EH (cell line): ENCODE results near the gene HYAL1.
"Not testable (repeated sequence)": the region's sequence is repeated elsewhere in the genome, so short reads cannot be mapped to it uniquely, and the experiment has no call there.

ENCODE experiments used
- DNase-seq: peaks from one replicate; pipeline ENCODE4 v3.0.0-alpha.2; 2015; ENCODE audit warnings: low read depth

Gene HYAL1

DNA sequence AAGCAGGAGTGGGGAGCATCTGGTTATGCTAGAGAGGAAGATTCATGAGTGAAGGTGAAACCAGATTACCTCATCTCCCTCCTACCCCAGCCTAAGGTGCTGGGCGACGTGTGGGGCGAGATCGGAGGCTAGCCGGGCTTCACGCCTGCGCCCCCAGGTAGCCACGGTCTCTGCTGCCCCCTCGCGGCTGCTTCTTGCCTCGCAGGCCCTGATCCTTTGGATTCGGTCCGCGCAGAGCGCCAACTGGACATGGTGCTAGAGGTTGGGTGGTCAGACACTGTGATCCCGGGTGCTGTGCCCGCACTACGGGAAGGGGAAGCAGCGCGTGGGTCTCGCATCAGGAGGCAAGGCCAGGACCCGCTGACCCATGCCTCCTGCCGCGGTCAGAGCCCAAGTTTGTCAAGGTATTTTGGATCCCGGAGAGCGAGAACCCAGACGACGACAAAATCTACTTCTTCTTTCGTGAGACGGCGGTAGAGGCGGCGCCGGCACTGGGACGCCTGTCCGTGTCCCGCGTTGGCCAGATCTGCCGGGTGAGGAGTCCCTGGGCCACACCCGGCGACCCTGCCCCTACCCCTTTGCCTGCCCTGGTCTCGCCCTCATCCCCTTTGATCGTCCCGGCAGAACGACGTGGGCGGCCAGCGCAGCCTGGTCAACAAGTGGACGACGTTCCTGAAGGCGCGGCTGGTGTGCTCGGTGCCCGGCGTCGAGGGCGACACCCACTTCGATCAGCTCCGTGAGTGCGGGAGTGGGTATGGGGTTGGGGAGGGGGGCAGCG, 30.3 kb downstream of the HYAL1 start:
- DNase-seq = peak; percentile 74

DNA sequence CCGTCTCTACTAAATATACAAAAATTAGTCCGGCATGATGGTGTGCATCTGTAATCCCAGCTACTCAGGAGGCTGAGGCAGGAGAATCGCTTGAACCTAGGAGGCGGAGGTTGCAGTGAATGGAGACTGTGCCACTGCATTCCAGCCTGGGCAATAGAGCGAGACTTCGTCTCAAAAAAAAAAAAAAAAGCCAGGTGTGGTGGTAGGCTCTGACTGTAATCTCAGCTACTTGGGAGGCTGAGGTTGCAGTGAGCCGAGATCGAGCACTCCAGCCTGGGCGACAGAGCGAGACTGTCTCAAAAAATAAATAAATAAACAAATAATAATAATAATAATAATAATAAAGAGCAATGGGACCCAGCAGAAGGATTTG, 30.9 kb downstream of the HYAL1 start:
- not testable (repeated sequence) for DNase-seq

- no peak for DNase-seq
Measured at GRCh38 chr3:50271314-50271936, 31.9 kb downstream of the HYAL1 start.

DNA sequence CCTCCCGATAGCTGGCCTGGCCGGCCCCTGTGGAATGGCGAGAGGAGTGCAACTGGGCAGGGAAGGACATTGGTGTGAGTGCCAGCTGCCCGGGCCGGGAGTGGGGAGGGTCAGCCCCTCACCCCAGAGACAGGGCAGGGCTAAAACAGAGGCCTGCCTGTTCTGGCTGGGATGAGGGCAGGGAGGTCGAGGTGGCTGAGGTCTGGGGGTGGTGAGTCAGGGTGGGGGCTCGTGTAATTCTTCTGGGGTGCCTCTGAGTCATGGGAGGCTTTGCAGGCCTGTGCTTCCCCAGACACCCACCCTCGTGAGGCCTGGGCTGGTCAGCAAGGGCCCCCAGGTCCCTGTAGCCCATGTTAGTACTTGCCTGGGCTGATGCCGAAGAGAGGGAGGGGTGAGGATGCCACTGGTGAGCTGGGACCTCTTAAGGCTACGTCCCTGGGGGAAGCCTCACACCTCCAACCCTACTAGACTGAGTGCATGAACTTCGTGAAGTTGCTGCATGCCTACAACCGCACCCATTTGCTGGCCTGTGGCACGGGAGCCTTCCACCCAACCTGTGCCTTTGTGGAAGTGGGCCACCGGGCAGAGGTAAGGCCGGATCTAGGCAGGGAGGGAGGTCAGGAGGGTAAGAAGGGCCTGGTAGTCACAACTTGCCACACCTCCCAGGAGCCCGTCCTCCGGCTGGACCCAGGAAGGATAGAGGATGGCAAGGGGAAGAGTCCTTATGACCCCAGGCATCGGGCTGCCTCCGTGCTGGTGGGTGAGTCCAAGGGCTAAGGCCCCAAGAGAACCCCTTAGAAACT, 32.8 kb downstream of the HYAL1 start:
- peak; percentile 39 for DNase-seq

GRCh38 chr3:50269977-50270413, 33.4 kb downstream of the HYAL1 start:
- peak; percentile 81 for DNase-seq

DNA sequence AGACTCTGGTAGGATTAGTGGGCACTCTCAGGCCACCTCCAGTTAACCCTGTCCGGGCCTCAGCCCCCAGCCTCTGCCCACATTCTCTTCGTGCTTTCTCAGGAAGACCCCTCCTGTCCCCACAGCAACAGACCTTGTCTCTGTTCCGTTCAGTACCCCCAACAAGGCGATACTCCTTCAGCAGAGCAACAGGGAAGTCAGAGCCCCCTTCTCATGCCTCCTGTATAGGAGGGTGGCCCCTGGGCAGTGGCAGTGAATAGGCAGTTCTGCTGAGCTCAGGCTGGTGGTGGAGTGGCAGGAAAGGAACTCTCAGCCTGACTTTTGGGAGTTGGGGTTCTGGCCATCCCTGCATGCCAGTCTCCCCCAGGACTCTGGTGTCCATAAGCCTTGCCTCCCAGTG, 33.9 kb downstream of the HYAL1 start:
- DNase-seq = no peak

DNA sequence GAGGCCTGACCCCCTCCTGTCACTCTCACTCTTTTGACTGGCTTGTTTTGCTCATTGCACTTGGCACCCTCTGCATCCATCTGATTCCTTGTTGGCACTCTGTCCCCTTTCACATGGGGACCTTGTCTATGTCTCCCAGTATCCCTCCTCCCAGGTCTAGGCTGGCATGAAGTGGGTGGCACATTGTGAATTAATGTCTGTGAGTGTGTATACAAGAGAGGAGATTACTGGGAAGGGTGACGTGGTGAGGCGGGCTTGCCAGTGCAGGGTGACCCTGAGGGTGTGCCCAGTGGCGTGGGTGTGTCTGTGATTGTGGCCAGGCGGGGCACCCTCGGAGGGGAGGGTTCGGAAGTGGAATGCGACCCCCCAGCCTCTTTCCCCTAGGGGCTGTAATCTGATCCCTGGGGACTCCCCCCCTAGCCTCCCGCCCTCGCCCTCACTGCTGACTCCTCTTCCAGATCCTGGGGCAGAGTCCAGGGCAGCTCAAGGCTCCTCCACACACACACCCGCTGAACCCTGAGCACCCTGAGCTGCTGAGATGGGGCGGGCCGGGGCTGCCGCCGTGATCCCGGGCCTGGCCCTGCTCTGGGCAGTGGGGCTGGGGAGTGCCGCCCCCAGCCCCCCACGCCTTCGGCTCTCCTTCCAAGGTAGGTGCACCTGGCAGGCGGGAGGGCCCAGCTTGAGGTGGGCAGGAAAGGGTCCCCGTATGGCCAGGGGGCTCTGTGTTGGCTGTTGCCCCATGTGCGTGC, 34.5 kb downstream of the HYAL1 start, which contains the start of gene SEMA3B:
TSS of gene SEMA3B (plus strand) at position 445 of the 749 bp plus-strand sequence. CDS start at position 539, 94 bp downstream.
- DNase-seq = peak; percentile 89

DNA sequence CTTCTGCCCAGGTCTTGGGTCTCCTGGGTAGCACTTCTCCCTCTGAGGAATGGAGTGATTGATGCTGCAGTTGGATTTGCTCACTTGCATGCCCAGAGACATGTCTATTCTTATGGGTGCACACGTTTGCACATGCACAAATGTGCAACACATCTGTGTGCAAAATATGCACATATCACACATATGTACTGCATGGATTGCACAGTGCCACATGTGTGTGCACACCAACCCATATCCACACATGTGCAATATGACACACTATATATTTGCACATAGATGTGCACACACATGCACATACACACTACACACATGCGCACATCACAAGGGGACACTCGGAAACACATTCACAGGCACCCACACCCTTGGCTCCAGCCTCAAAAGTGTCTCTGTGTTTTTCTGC, 35.1 kb downstream of the HYAL1 start:
- DNase-seq = no peak

GRCh38 chr3:50267280-50267913, 36.0 kb downstream of the HYAL1 start:
- DNase-seq = peak; percentile 56

DNA sequence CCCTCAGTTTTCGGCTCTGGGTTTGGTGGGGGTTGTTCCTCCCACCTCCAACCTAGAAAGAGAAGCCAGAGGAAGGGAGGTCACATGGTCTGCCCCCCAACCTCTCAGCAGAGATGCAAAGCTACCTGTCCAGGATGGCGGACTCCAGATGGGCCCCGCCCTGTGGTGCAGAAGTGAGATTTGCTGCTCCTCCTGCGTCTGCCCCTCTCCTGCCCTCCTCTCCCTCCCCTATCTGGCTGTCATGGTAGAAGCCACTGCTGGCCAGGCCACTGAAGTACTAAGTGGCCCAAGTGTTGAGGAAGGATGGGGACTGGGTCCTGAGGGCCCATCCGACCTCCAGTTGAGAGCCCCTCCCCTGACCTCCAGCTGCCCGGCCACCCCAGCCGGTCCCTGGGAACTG, 36.5 kb downstream of the HYAL1 start:
- DNase-seq = no peak

- peak; percentile 47 for DNase-seq
Measured at GRCh38 chr3:50266017-50266416, 37.4 kb downstream of the HYAL1 start.

GRCh38 chr3:50265571-50265970, 37.8 kb downstream of the HYAL1 start:
- no peak for DNase-seq

DNA sequence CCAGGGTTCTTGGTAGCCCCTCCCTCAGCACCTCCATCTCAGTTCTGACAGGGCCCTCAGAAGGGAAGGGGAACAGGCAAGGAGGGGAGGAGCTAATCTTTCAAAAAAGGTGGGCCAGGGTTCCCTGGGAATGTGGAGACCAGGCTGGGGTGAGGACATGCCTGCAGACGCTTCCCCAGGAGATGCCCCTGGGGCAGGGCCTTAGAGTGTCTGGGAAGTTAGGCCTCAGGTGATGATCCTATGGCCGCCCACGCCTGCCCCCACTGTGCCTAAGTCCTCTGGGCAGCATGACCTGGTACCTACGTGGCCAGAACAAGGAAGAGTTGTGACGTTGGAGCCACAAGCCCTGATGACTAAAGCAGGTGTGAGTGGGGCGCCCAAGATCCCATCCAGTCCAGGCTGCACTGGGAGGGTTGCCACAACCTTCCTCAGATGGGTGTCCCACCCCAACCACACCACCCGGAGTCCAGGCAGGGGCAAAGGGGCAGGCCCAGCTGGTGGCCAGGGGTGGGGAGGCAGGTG, 38.3 kb downstream of the HYAL1 start:
- DNase-seq = no peak

DNA sequence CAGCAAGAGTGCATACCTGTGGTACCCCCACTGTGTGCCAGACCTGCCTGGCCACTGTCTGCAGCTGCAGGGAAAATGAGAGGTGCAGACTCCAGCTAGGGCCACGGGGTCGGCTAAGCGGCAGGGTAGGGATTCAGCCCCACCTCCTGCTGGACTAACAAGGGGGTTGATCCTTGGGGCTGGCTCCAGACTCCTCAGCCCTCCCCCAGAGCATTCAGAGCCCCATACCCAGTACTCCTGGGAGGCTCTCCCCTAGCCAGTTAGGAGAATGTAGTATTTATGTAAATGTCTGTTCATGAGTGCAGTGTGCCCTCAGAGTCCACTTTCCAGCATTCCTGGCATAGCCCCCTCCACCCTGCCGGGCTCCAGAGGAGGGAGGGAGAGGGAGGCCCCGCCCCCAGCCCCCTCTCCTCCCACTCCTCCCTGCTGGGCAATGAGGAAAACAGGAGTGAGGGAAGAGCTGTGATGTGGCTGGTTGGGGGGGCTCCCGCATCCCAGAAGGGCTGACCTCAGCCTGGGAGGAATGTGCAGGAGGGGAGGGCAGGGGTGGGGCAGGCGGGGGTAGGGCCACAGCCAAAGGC, 38.9 kb downstream of the HYAL1 start:
- DNase-seq = peak; percentile 99

GRCh38 chr3:50263478-50264382, 39.6 kb downstream of the HYAL1 start:
- peak; percentile 57 for DNase-seq

DNA sequence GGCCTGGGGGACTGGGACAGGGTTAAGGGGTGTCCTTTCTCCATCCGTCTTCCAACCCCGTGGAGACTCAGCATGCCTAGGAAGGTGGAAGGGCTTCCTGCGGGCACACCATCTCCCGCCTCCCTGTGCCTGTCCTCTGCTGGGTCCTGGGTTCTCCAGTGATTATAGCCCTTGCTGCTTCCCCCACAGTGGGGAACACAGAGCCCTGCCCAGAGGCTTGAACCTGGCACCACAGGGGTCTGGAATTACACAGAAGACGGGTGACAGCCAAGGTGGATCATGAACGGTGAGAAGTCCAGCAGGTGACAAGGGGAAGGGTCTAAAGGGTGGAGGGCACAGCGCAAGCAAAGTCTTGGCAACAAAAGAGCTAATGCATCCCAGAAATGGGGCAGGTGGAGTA, 40.6 kb downstream of the HYAL1 start:
- no peak for DNase-seq

DNA sequence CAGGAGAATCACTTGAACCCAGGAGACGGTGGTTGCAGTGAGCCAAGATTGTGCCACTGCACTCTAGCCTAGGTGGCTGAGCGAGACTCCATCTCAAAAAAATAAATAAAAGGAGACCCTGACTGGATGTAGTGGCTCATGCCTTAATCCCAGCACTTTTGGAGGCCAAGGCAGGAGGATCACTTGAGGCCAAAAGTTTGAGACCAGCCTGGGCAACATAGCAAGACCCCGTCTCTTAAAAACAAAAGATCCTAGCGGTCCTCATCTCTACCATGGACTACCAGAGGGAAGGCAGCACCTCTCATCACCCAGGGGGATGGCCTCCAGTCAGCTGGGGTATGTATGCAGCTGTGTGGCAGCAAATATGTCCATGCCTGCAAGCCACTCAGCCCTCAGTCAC, 41.2 kb downstream of the HYAL1 start:
- DNase-seq = not testable (repeated sequence)

- DNase-seq = no peak
Measured at GRCh38 chr3:50261505-50261904, 41.9 kb downstream of the HYAL1 start.

GRCh38 chr3:50260942-50261441, 42.4 kb downstream of the HYAL1 start:
- no peak for DNase-seq
